ENCODE results near the gene TIGD4.

The TIGD4 gene

GRCh38 chr4:152808670-152809069 is 29.1 kb upstream of the TIGD4 start:
- H3K79me2 ChIP-seq (ENCODE audit: insufficient read depth, low read length), result no peaks in the 10 kb centered on the region
- H3K4me3 ChIP-seq (ENCODE audit: low read depth, low read length, poor library complexity, severe bottlenecking), result no peak overlapping the region
- no peak overlapping the region for H3K27ac ChIP-seq (ENCODE audit: low read depth, low read length, poor library complexity, severe bottlenecking)
- H3K9ac ChIP-seq (ENCODE audit: low read length), result no peak overlapping the region
- no peaks in the 10 kb centered on the region for H4K20me1 ChIP-seq (ENCODE audit: insufficient read depth, low read length)
- no peak overlapping the region for H3K4me2 ChIP-seq (ENCODE audit: low read length)
- H3K9me2 ChIP-seq (ENCODE audit: low read depth, low read length), result no peaks in the 10 kb centered on the region; the same call in 1 of the 2 replicates
- H2AFZ ChIP-seq (ENCODE audit: low read length), result no peak overlapping the region
- TF ChIP-seq CTCF (IDR thresholded peaks at IDR 0.05; ENCODE audit: low read length) (no peak), EZH2 (IDR thresholded peaks at IDR 0.05; ENCODE audit: borderline replicate concordance, low read length) (no peak)
- H3F3A ChIP-seq (ENCODE audit: insufficient read depth, low read length), result no peaks in the 10 kb centered on the region
- H3K4me1 ChIP-seq (ENCODE audit: insufficient read depth, low read length, severe bottlenecking), result peaks cover 4% of the 10 kb centered on the region
- no peaks in the 10 kb centered on the region for H3K9me3 ChIP-seq (ENCODE audit: low read length)
- no peaks in the 10 kb centered on the region for H3K27me3 ChIP-seq (ENCODE audit: insufficient read depth, low read length)
- H3K36me3 ChIP-seq (ENCODE audit: insufficient read depth, low read length), result peaks cover 7% of the 10 kb centered on the region

- Histone ChIP-seq H3K4me3 (ENCODE audit: low read depth, low read length, poor library complexity, severe bottlenecking) (no peak overlapping the region), H3K27me3 (ENCODE audit: insufficient read depth, low read length) (no peaks in the 10 kb centered on the region), H3F3A (ENCODE audit: insufficient read depth, low read length) (no peaks in the 10 kb centered on the region), H3K9me3 (ENCODE audit: low read length) (no peaks in the 10 kb centered on the region), H3K4me2 (ENCODE audit: low read length) (no peak overlapping the region), H3K4me1 (ENCODE audit: insufficient read depth, low read length, severe bottlenecking) (peaks cover 4% of the 10 kb centered on the region), H3K79me2 (ENCODE audit: insufficient read depth, low read length) (no peaks in the 10 kb centered on the region), H3K36me3 (ENCODE audit: insufficient read depth, low read length) (peaks cover 7% of the 10 kb centered on the region), H2AFZ (ENCODE audit: low read length) (no peak overlapping the region), H4K20me1 (ENCODE audit: insufficient read depth, low read length) (no peaks in the 10 kb centered on the region), H3K9ac (ENCODE audit: low read length) (no peak overlapping the region), H3K27ac (ENCODE audit: low read depth, low read length, poor library complexity, severe bottlenecking) (no peak overlapping the region), H3K9me2 (ENCODE audit: low read depth, low read length) (no peaks in the 10 kb centered on the region; the same call in 1 of the 2 replicates)
- TF ChIP-seq EZH2 (IDR thresholded peaks at IDR 0.05; ENCODE audit: borderline replicate concordance, low read length), result no peak
Measured at GRCh38 chr4:152807294-152807829, 27.8 kb upstream of the TIGD4 start.

GRCh38 chr4:152806501-152807125 is 27.1 kb upstream of the TIGD4 start:
- Histone ChIP-seq H3K79me2 (ENCODE audit: insufficient read depth, low read length) (no peaks in the 10 kb centered on the region), H3K36me3 (ENCODE audit: insufficient read depth, low read length) (peaks cover 7% of the 10 kb centered on the region), H4K20me1 (ENCODE audit: insufficient read depth, low read length) (no peaks in the 10 kb centered on the region), H3K4me3 (ENCODE audit: low read depth, low read length, poor library complexity, severe bottlenecking) (no peak overlapping the region), H3K9me2 (ENCODE audit: low read depth, low read length) (no peaks in the 10 kb centered on the region; the same call in 1 of the 2 replicates), H3K27me3 (ENCODE audit: insufficient read depth, low read length) (no peaks in the 10 kb centered on the region), H3K9ac (ENCODE audit: low read length) (no peak overlapping the region), H3F3A (ENCODE audit: insufficient read depth, low read length) (no peaks in the 10 kb centered on the region), H3K27ac (ENCODE audit: low read depth, low read length, poor library complexity, severe bottlenecking) (no peak overlapping the region), H2AFZ (ENCODE audit: low read length) (no peak overlapping the region), H3K9me3 (ENCODE audit: low read length) (no peaks in the 10 kb centered on the region), H3K4me2 (ENCODE audit: low read length) (no peak overlapping the region), H3K4me1 (ENCODE audit: insufficient read depth, low read length, severe bottlenecking) (peaks cover 4% of the 10 kb centered on the region)
- TF ChIP-seq CTCF (IDR thresholded peaks at IDR 0.05; ENCODE audit: low read length) (no peak), EZH2 (IDR thresholded peaks at IDR 0.05; ENCODE audit: borderline replicate concordance, low read length) (no peak)

- Histone ChIP-seq H3F3A (ENCODE audit: insufficient read depth, low read length) (no peaks in the 10 kb centered on the region), H3K36me3 (ENCODE audit: insufficient read depth, low read length) (peaks cover 7% of the 10 kb centered on the region), H3K9ac (ENCODE audit: low read length) (no peak overlapping the region), H3K4me2 (ENCODE audit: low read length) (no peak overlapping the region), H3K9me3 (ENCODE audit: low read length) (no peaks in the 10 kb centered on the region), H4K20me1 (ENCODE audit: insufficient read depth, low read length) (no peaks in the 10 kb centered on the region), H3K79me2 (ENCODE audit: insufficient read depth, low read length) (no peaks in the 10 kb centered on the region), H3K9me2 (ENCODE audit: low read depth, low read length) (no peaks in the 10 kb centered on the region; the same call in 1 of the 2 replicates), H3K4me3 (ENCODE audit: low read depth, low read length, poor library complexity, severe bottlenecking) (no peak overlapping the region), H3K27me3 (ENCODE audit: insufficient read depth, low read length) (no peaks in the 10 kb centered on the region), H3K27ac (ENCODE audit: low read depth, low read length, poor library complexity, severe bottlenecking) (no peak overlapping the region), H2AFZ (ENCODE audit: low read length) (no peak overlapping the region), H3K4me1 (ENCODE audit: insufficient read depth, low read length, severe bottlenecking) (peaks cover 4% of the 10 kb centered on the region)
- no peak for TF ChIP-seq EZH2 (IDR thresholded peaks at IDR 0.05; ENCODE audit: borderline replicate concordance, low read length)
- no peak for TF ChIP-seq CTCF (IDR thresholded peaks at IDR 0.05; ENCODE audit: low read length)
Measured at GRCh38 chr4:152805818-152806217, 26.3 kb upstream of the TIGD4 start.
